ENCODE results near the gene KCNT1. TPM values are rescaled to one million over a fixed set of nuclear protein-coding genes. Genes with fewer than 3 reads are reported as not detected.

The KCNT1 gene
- total RNA-seq, 2 donors from 2014 or later = not detected

DNA sequence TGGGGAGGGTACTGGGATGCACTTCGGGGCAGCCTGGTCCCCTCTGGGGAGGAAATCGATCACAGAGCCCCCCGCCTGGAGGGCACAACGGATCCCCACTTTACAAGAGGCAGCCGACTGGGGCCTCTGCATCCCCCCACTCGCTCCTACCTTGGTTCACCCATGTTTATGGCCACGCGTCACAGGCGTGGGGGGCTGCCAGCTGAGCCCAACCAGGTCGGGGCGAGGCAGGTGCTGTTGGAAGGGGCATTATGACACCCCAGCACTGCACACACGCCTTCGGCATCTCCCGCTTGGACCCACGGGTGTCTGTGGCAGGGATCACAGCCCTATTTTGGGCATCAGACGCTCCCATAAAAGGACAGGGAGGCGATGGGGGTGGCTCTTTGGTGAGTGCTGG lies 17.3 kb upstream of the KCNT1 start:
- no peak for ATAC-seq (replicated peaks)
- Mint-ChIP-seq H3K27me3 (peaks cover 8% of the 10 kb centered on the region), H3K4me3 (no peak overlapping the region)

DNA sequence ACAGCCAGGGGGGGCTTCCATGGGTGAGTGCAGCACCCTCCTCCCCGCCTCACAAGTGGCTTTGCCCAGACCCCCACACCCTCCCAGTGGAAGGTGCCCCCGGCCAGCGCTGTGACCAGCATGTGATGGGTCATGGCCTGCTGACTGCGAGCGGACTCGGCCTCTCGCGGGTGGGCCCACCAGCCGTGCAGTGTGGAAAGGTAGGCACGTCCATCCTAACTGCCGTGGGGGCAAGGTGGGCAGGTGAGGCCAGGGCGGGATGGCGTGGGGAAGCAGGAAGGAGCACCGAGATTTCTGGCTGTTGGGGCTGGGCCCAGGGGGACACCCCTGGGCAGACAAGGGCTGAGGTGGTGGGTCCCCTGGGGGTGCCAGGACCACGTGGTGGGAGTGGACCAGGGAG lies 14.8 kb upstream of the KCNT1 start:
- no peaks in the 10 kb centered on the region for H3K36me3 Mint-ChIP-seq (ENCODE audit: low read depth)
- no peak overlapping the region for H3K27ac Mint-ChIP-seq
- no peaks in the 10 kb centered on the region for H3K4me1 Mint-ChIP-seq
- H3K9me3 Mint-ChIP-seq = no peaks in the 10 kb centered on the region
- ATAC-seq (replicated peaks) = no peak
- peaks cover 11% of the 10 kb centered on the region for H3K27me3 Mint-ChIP-seq
- no peak overlapping the region for H3K4me3 Mint-ChIP-seq

More for the DNA sequence above, 17.3 kb upstream of the KCNT1 start:
- Mint-ChIP-seq H3K4me1 (no peaks in the 10 kb centered on the region), H3K9me3 (no peaks in the 10 kb centered on the region), H3K36me3 (ENCODE audit: low read depth) (no peaks in the 10 kb centered on the region), H3K27ac (no peak overlapping the region)

DNA sequence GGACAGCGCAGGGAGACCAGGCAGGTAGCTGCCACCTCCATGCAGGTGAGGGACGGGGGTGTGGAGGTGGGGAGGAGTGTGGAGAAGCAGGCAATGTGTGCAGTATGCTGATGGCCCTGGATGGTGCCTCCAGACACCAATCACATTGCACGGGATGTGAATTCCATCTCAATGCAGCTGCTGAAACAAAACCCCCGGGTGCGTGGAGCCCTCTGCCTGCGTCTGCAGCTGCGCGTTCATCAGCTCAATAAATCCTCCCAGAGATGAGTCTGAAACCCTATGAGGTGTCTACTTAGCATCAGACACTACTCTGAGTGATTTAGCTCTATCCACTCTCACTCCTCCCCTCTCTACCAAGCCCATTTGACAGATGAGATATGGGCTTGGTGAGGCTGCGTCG lies 13.0 kb upstream of the KCNT1 start:
- no peak for ATAC-seq (replicated peaks)
- Mint-ChIP-seq H3K27me3 (peaks cover 5% of the 10 kb centered on the region), H3K4me1 (no peaks in the 10 kb centered on the region), H3K9me3 (no peaks in the 10 kb centered on the region), H3K4me3 (no peak overlapping the region), H3K36me3 (ENCODE audit: low read depth) (no peaks in the 10 kb centered on the region), H3K27ac (no peak overlapping the region)

DNA sequence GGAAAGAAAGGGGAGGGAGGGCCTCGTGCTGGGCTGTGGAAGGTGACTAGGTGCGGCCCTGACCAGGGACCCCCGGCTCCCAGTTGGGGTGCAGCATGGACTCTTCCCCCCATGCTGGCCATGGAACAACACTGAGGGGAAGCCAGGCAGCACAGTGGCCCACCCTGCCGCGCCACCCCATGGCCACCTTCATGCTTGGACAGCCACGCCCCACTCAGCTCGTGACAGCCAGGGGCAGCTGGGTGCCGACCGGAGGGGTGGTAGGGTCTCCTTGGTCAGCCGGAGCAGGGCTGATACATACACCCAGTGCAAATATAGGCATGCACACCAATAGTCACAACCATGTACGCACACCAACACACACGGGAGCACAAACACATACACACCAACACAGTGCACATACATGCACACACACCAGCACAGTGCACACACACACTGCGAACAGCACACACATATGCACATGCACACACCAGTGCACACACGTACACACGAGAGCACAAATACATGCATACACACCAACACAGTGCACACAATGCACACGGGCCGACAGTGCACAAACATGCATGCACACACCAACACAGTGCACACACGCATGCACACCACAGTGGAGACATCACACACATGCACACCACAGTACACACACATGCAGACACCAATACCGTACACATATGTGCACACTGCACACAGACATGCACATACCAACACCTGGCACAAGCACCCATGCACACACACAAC lies 11.0 kb upstream of the KCNT1 start:
- no peaks in the 10 kb centered on the region for H3K4me1 Mint-ChIP-seq
- no peaks in the 10 kb centered on the region for H3K9me3 Mint-ChIP-seq
- H3K36me3 Mint-ChIP-seq (ENCODE audit: low read depth) = no peaks in the 10 kb centered on the region
- ATAC-seq (replicated peaks) = no peak
- H3K27me3 Mint-ChIP-seq = peaks cover 5% of the 10 kb centered on the region
- no peak overlapping the region for H3K4me3 Mint-ChIP-seq
- no peak overlapping the region for H3K27ac Mint-ChIP-seq

DNA sequence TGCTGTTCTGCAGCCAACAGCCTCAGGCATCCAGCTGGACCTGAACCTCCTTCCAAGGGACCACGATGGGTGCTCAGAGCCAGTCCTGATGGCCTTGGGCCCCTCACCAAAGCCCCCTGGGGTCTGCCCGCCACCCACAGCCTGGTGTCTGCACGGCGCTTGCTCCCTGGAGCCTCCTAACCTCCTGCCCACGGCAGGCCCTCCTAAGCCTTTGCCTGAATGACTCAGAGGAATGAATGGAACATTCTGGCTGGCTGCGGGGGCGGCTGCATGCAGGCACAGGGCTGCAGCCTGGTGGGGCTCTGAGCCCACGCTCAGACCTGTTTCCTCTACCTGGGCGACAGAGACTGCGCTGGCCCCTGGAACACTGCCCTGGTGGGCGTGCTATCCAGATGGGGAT lies 9.6 kb upstream of the KCNT1 start:
- peak; percentile 16 for ATAC-seq (replicated peaks)
- H3K9me3 Mint-ChIP-seq = no peaks in the 10 kb centered on the region

DNA sequence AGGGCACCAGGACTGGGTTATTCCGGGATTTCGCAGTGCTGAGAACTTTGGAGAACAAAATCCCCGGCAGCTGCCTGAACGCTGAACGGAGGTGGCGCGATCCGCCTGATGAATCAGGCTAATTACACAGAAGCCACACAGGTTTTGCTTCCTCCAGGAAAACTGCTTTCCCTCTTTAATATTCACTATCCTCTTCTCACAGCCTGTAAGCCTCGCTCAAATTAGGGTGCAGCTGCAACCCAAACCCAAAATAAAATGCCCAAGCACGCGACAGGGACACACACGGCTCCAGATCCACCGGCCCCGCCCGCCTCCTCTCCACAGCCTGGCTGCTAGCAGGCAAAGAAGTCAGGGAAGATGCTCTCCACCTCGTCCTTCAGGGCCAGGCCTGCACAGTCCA lies 8.7 kb upstream of the KCNT1 start:
- H3K27me3 Mint-ChIP-seq = peaks cover 5% of the 10 kb centered on the region
- no peak for ATAC-seq (replicated peaks)
- H3K4me1 Mint-ChIP-seq = no peaks in the 10 kb centered on the region
- no peak overlapping the region for H3K4me3 Mint-ChIP-seq
- no peak overlapping the region for H3K27ac Mint-ChIP-seq
- H3K9me3 Mint-ChIP-seq = no peaks in the 10 kb centered on the region
- no peaks in the 10 kb centered on the region for H3K36me3 Mint-ChIP-seq (ENCODE audit: low read depth)

More for the DNA sequence above, 9.6 kb upstream of the KCNT1 start:
- H3K27ac Mint-ChIP-seq = no peak overlapping the region
- H3K4me1 Mint-ChIP-seq = no peaks in the 10 kb centered on the region
- no peak overlapping the region for H3K4me3 Mint-ChIP-seq
- peaks cover 5% of the 10 kb centered on the region for H3K27me3 Mint-ChIP-seq
- H3K36me3 Mint-ChIP-seq (ENCODE audit: low read depth) = no peaks in the 10 kb centered on the region

DNA sequence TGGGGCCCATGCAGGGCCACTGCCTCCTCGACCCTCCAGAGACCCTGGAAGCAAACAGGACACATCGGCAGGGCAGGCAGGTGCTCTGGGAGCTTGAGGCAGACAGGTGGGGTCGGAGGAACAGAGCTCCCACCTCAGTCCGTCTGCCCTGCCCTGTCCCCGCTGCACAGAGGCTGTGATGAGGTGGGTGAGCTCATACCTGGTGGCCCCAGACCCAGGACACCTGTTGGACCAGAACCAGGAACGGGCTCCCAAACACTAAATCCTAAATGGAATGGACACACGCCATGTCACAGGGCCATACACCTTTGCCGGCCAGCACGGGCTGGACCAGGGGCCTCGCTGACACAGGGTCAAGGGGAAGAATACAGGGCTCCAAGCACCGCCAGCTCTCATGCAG lies 8.2 kb upstream of the KCNT1 start:
- no peaks in the 10 kb centered on the region for H3K4me1 Mint-ChIP-seq
- ATAC-seq (replicated peaks) = no peak
- H3K27me3 Mint-ChIP-seq = peaks cover 5% of the 10 kb centered on the region
- no peaks in the 10 kb centered on the region for H3K9me3 Mint-ChIP-seq
- H3K4me3 Mint-ChIP-seq = no peak overlapping the region
- no peaks in the 10 kb centered on the region for H3K36me3 Mint-ChIP-seq (ENCODE audit: low read depth)
- H3K27ac Mint-ChIP-seq = no peak overlapping the region

DNA sequence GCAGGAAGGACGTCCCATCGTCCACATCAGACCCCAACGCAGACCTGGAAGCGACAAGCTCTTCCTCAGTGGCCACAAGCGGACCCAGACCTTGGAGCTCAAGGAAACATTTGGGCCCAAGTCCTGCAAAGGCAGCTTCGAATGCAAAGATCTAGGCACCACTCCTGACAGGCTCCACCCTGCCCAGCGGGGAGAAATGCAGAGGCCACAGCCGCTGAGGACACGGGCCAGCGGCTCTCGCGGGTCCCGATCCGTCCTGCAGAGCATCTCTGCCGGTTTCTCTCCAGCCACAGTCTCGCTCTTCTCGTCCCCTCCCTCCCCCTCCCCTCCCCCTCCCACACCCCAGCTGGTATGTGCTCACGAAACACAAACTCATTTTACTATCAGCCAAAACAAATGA lies 7.6 kb upstream of the KCNT1 start:
- Mint-ChIP-seq H3K9me3 (no peaks in the 10 kb centered on the region), H3K36me3 (ENCODE audit: low read depth) (no peaks in the 10 kb centered on the region), H3K4me3 (no peak overlapping the region), H3K4me1 (no peaks in the 10 kb centered on the region), H3K27me3 (peaks cover 5% of the 10 kb centered on the region), H3K27ac (no peak overlapping the region)
- ATAC-seq (replicated peaks) = no peak

DNA sequence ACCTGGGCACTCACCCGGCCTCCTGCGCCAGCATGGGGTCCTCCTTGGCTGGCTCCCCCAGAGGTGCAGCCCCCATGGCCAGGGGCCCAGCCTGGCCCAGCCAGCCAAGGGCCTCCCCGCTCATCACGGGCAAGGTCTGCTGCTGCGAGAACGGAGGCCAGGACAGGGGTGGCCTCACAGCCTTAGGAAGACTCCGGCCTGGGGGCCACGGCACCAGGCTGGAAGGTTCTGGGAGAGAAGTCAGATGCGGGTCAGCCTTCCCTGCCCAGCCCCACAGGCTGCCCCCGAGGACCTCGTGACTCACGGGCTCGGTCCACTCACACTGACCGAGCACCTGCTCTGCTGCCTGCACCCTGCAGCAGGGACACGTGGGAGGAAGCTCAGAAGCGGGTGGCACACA lies 6.9 kb upstream of the KCNT1 start:
- Mint-ChIP-seq H3K36me3 (ENCODE audit: low read depth) (no peaks in the 10 kb centered on the region), H3K4me1 (no peaks in the 10 kb centered on the region), H3K27me3 (peaks cover 5% of the 10 kb centered on the region), H3K27ac (no peak overlapping the region), H3K9me3 (no peaks in the 10 kb centered on the region), H3K4me3 (no peak overlapping the region)
- ATAC-seq (replicated peaks) = no peak

DNA sequence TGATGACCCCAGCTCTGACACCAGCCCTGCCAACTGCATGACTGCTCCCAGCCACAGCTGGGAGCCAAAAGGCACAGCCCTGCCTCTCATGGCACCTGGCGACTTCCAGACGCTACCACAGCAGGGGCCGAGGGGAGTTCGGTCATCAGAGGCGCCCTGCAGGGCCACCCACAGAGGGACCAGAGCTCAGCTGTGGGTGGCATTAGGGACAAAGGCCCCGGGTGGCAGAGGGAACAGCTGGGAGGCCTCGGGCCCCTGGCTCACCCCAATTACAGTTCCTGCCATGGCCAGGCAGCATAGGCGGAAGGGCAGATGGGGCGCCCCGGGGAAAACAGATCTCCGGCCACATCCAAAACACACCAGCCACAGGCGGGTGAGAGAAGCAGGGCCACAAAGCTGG lies 6.3 kb upstream of the KCNT1 start:
- H3K27ac Mint-ChIP-seq = no peak overlapping the region
- no peaks in the 10 kb centered on the region for H3K9me3 Mint-ChIP-seq
- no peaks in the 10 kb centered on the region for H3K36me3 Mint-ChIP-seq (ENCODE audit: low read depth)
- peaks cover 5% of the 10 kb centered on the region for H3K27me3 Mint-ChIP-seq
- H3K4me3 Mint-ChIP-seq = no peak overlapping the region
- no peaks in the 10 kb centered on the region for H3K4me1 Mint-ChIP-seq
- ATAC-seq (replicated peaks) = no peak

DNA sequence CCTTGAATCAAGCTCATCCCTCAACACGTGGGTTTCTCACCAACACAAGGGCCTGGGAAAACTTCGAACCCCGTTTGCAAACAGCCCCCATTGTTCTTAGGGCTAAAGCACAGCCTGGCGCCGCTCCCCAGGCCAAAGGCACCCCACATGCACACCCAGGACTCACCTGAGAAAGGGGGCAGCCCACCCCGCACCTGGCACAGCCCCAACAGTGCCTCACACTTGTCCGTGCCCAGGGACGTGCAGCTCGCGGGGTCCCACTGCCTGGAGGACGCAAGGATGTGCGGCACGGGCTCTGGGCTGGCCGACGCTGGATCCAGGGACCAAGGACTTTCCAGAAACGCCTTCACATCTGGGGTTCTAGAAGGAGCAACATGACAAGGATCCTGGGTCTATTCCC lies 5.5 kb upstream of the KCNT1 start:
- no peak overlapping the region for H3K4me3 Mint-ChIP-seq
- no peak overlapping the region for H3K27ac Mint-ChIP-seq
- H3K27me3 Mint-ChIP-seq = peaks cover 5% of the 10 kb centered on the region
- no peaks in the 10 kb centered on the region for H3K4me1 Mint-ChIP-seq
- no peaks in the 10 kb centered on the region for H3K36me3 Mint-ChIP-seq (ENCODE audit: low read depth)
- no peak for ATAC-seq (replicated peaks)
- H3K9me3 Mint-ChIP-seq = no peaks in the 10 kb centered on the region

DNA sequence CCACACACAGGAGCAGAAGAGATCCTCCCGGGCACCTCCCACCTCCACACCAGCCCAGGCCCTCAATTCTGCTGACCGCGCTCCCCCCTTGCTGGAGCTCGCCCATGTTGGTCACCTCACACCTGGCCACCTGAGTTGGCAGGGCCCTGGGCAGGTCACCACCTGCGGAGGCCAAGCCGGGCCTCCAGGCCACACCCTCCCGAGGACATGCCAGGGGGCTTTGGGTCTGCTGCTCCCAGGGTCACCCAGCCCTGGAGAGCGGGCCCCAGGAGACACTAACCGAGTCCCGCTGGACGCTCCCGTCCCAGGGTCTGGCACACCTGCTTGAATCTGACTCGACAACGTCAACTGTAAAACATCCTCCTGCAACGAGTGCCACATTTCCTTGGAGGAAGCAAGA lies 4.8 kb upstream of the KCNT1 start:
- no peaks in the 10 kb centered on the region for H3K4me1 Mint-ChIP-seq
- ATAC-seq (replicated peaks) = no peak

DNA sequence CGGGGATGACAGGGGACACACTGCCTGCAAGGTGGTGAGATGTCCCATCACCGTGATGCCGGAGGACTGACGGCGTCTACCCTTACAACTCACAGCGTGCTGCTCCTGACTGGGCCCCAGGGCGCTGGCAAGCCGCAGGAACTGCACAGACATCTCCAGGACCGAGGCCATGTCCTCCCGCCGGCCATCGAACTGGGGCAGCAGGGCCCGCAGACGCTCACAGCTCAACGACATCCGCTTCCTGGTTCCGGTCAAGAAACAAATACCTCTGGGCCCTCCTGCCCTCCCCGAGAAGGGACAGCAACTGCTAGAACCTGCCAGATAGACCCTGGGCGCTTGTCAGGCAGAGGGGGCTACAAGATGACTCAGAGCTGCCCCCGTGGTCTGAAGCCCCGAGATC lies 3.7 kb upstream of the KCNT1 start:
- Mint-ChIP-seq H3K27me3 (no peaks in the 10 kb centered on the region), H3K4me3 (no peak overlapping the region), H3K27ac (no peak overlapping the region), H3K36me3 (ENCODE audit: low read depth) (no peaks in the 10 kb centered on the region), H3K9me3 (no peaks in the 10 kb centered on the region), H3K4me1 (no peaks in the 10 kb centered on the region)
- ATAC-seq (replicated peaks) = no peak

More for the DNA sequence above, 4.8 kb upstream of the KCNT1 start:
- Mint-ChIP-seq H3K27me3 (no peaks in the 10 kb centered on the region), H3K36me3 (ENCODE audit: low read depth) (no peaks in the 10 kb centered on the region), H3K9me3 (no peaks in the 10 kb centered on the region), H3K4me3 (no peak overlapping the region), H3K27ac (no peak overlapping the region)

DNA sequence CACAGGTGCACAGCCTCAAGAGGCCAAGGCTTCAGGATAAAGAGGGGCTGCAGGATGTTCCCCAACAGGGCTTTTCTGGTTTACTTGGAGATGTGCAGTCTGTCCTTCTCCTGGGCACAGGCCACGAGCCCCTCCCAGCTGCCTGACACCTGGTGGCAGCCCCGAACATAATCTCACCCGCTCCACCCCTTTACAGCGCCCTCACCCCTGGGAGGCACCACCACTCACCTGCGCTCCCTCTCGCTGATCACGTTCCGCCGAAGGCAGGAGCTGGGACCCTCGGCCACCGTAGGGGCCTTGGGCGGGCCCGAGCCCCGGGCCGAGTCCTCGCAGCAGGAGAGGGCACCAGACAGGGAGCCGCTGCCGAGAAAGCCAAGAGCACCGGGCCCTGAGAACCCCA lies 3.2 kb upstream of the KCNT1 start:
- H3K9me3 Mint-ChIP-seq = no peaks in the 10 kb centered on the region
- no peaks in the 10 kb centered on the region for H3K4me1 Mint-ChIP-seq
- no peak for ATAC-seq (replicated peaks)
- H3K4me3 Mint-ChIP-seq = no peak overlapping the region
- H3K27me3 Mint-ChIP-seq = no peaks in the 10 kb centered on the region
- H3K27ac Mint-ChIP-seq = no peak overlapping the region
- H3K36me3 Mint-ChIP-seq (ENCODE audit: low read depth) = no peaks in the 10 kb centered on the region

DNA sequence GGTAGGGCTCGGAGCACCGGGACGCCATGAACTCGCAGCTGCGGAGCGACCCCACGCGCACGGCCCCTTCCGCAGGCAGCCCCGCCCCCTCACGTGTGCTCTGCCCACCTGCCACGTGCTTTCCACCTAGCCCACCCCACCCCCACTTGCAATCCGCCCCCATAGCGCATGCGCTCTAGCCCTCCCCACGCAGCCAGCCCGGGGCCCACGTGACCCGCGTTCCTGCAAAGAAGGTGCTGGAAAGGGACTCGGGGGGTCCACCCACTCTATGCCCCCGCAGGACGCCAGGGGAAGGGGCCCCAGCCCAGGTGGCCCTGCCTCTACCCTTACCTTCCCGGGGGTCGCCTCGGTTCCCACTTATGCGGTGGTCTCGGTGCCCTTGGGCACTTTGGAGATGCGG lies 2.5 kb upstream of the KCNT1 start, which contains the start of gene SOHLH1:
Gene SOHLH1 (minus strand): TSS at position 42 of the 400 bp plus-strand sequence. CDS start 14 bp downstream, at position 28.
- H3K27ac Mint-ChIP-seq = no peak within 1 kb of the TSS
- H3K4me3 Mint-ChIP-seq = no peak within 1 kb of the TSS
- ATAC-seq (replicated peaks) = no peak
- no peaks in the 10 kb centered on the region for H3K36me3 Mint-ChIP-seq (ENCODE audit: low read depth)
- H3K4me1 Mint-ChIP-seq = no peaks in the 10 kb centered on the region
- no peaks in the 10 kb centered on the region for H3K27me3 Mint-ChIP-seq
- H3K9me3 Mint-ChIP-seq = no peaks in the 10 kb centered on the region

DNA sequence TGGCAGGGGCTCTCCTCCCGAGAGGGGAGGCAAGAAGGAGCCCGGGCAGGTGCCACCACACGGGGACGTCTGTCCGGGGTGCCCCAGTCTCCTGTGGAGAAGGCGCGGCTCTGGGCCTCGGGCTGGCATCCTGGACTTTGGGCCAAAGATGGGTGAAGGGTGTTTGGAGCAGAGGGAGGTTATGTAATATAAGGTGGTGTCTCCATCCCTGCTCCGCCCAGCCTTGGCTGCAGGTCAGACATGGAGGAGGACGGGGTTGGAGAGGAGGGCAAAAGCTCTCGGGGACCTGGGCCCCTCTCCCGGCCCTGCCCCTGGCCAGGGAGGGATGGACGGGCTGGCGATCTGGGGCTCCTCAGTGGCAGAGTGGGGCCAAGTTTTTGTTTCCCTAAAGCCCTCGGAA lies 1.5 kb upstream of the KCNT1 start:
- Mint-ChIP-seq H3K27ac (no peak overlapping the region), H3K36me3 (ENCODE audit: low read depth) (no peaks in the 10 kb centered on the region), H3K27me3 (no peaks in the 10 kb centered on the region), H3K9me3 (no peaks in the 10 kb centered on the region), H3K4me1 (no peaks in the 10 kb centered on the region), H3K4me3 (no peak overlapping the region)
- ATAC-seq (replicated peaks) = no peak
